ENCODE results near the gene UNK.

Gene UNK

GRCh38 chr17:75743625-75744206, 40.9 kb upstream of the UNK start:
- Histone ChIP-seq H3K27me3 (ENCODE audit: insufficient read depth, poor library complexity, severe bottlenecking) (no peaks in the 10 kb centered on the region), H3K4me3 (ENCODE audit: severe bottlenecking) (no peak overlapping the region), H3K4me1 (ENCODE audit: insufficient read depth, poor library complexity, severe bottlenecking) (no peaks in the 10 kb centered on the region), H3K36me3 (ENCODE audit: low read depth) (peaks cover 100% of the 10 kb centered on the region), H3K27ac (ENCODE audit: poor library complexity, severe bottlenecking) (no peak overlapping the region), H3K9me3 (ENCODE audit: severe bottlenecking) (no peaks in the 10 kb centered on the region)
- TF ChIP-seq CTCF (IDR thresholded peaks at IDR 0.05; ENCODE audit: poor library complexity, severe bottlenecking): no peak
- no peak for DNase-seq (ENCODE audit: low spot score)
- 0 out of 3 replicates have a peak, but pooled peaks have one; percentile 1 for ATAC-seq (ENCODE audit: low read depth)

- DNase-seq (ENCODE audit: low spot score) (no peak), ATAC-seq (ENCODE audit: low read depth) (no peak)
- H3K27ac ChIP-seq (ENCODE audit: poor library complexity, severe bottlenecking): peak overlapping the region; percentile 21
- peaks cover 99% of the 10 kb centered on the region for H3K36me3 ChIP-seq (ENCODE audit: low read depth)
- H3K9me3 ChIP-seq (ENCODE audit: severe bottlenecking): no peaks in the 10 kb centered on the region
- H3K4me3 ChIP-seq (ENCODE audit: severe bottlenecking): no peak overlapping the region
- no peak for TF ChIP-seq CTCF (IDR thresholded peaks at IDR 0.05; ENCODE audit: poor library complexity, severe bottlenecking)
- H3K27me3 ChIP-seq (ENCODE audit: insufficient read depth, poor library complexity, severe bottlenecking): no peaks in the 10 kb centered on the region
- no peaks in the 10 kb centered on the region for H3K4me1 ChIP-seq (ENCODE audit: insufficient read depth, poor library complexity, severe bottlenecking)
These were observed 35.9 kb upstream of the UNK start for GRCh38 chr17:75748706-75749105.

- no peaks in the 10 kb centered on the region for H3K9me3 ChIP-seq (ENCODE audit: severe bottlenecking)
- peaks cover 98% of the 10 kb centered on the region for H3K36me3 ChIP-seq (ENCODE audit: low read depth)
- peak; percentile 82 for DNase-seq (ENCODE audit: low spot score)
- peak overlapping the region; percentile 6 for H3K27ac ChIP-seq (ENCODE audit: poor library complexity, severe bottlenecking)
- ATAC-seq (ENCODE audit: low read depth): peak; percentile 42
- no peaks in the 10 kb centered on the region for H3K27me3 ChIP-seq (ENCODE audit: insufficient read depth, poor library complexity, severe bottlenecking)
- no peaks in the 10 kb centered on the region for H3K4me1 ChIP-seq (ENCODE audit: insufficient read depth, poor library complexity, severe bottlenecking)
- peak; percentile 78 for TF ChIP-seq CTCF (IDR thresholded peaks at IDR 0.05; ENCODE audit: poor library complexity, severe bottlenecking)
- no peak overlapping the region for H3K4me3 ChIP-seq (ENCODE audit: severe bottlenecking)
These were observed 34.8 kb upstream of the UNK start for GRCh38 chr17:75749545-75750389.

- no peaks in the 10 kb centered on the region for H3K27me3 ChIP-seq (ENCODE audit: insufficient read depth, poor library complexity, severe bottlenecking)
- no peak for TF ChIP-seq CTCF (IDR thresholded peaks at IDR 0.05; ENCODE audit: poor library complexity, severe bottlenecking)
These were observed 33.8 kb upstream of the UNK start for GRCh38 chr17:75750661-75751423.

More at GRCh38 chr17:75750661-75751423, 33.8 kb upstream of the UNK start:
- peaks cover 98% of the 10 kb centered on the region for H3K36me3 ChIP-seq (ENCODE audit: low read depth)
- DNase-seq (ENCODE audit: low spot score) (peak; percentile 66), ATAC-seq (ENCODE audit: low read depth) (no peak)
- H3K27ac ChIP-seq (ENCODE audit: poor library complexity, severe bottlenecking): no peak overlapping the region
- no peaks in the 10 kb centered on the region for H3K4me1 ChIP-seq (ENCODE audit: insufficient read depth, poor library complexity, severe bottlenecking)
- no peaks in the 10 kb centered on the region for H3K9me3 ChIP-seq (ENCODE audit: severe bottlenecking)
- no peak overlapping the region for H3K4me3 ChIP-seq (ENCODE audit: severe bottlenecking)
